ENCODE data around the gene PRAC2.
A peak's percentile ranks its signal among the peaks of the same experiment; 100 is the strongest.

Gene PRAC2

GRCh38 chr17:48720266-48721008 lies 2.5 kb upstream of the PRAC2 start:
- no peak for DNase-seq

GRCh38 chr17:48721009-48721402 lies 2.0 kb upstream of the PRAC2 start:
- no peak for DNase-seq

- DNase-seq: no peak
Measured at GRCh38 chr17:48722201-48722907, 631 bp upstream of the PRAC2 start, which contains the start of gene PRAC1. Gene PRAC1 (minus strand): TSS chr17:48722518. CDS start chr17:48722392, 126 bp downstream.

GRCh38 chr17:48723423-48724250 lies 652 bp downstream of the PRAC2 start:
- peak; percentile 39 for DNase-seq

GRCh38 chr17:48724251-48725003 lies 1.4 kb downstream of the PRAC2 start:
- DNase-seq: peak; percentile 91

GRCh38 chr17:48725004-48725287 lies 2.0 kb downstream of the PRAC2 start:
- DNase-seq: no peak

- DNase-seq: no peak
Measured at GRCh38 chr17:48725288-48726064, 2.5 kb downstream of the PRAC2 start.

GRCh38 chr17:48726114-48726915 lies 3.3 kb downstream of the PRAC2 start:
- DNase-seq: no peak

GRCh38 chr17:48726916-48727286 lies 3.9 kb downstream of the PRAC2 start:
- peak; percentile 9 for DNase-seq

- no peak for DNase-seq
Measured at GRCh38 chr17:48727415-48728175, 4.6 kb downstream of the PRAC2 start.

GRCh38 chr17:48728232-48729231 lies 5.5 kb downstream of the PRAC2 start, which contains the start of gene HOXB13:
Gene HOXB13 (minus strand): TSS chr17:48728750. CDS start chr17:48728593, 157 bp downstream.
- peak; percentile 70 for DNase-seq

GRCh38 chr17:48729335-48730239 lies 6.6 kb downstream of the PRAC2 start:
- DNase-seq: no peak

- DNase-seq: no peak
Measured at GRCh38 chr17:48730240-48730550, 7.2 kb downstream of the PRAC2 start.

- DNase-seq: no peak
Measured at GRCh38 chr17:48731355-48731754, 8.4 kb downstream of the PRAC2 start.

GRCh38 chr17:48732688-48733629 lies 10.0 kb downstream of the PRAC2 start:
- DNase-seq: no peak

GRCh38 chr17:48733632-48734328 lies 10.8 kb downstream of the PRAC2 start:
- no peak for DNase-seq

All from stimulated activated CD4-positive, alpha-beta T cell treated with anti-CD3 and anti-CD28 coated beads, Interleukin-15, amount 100 ng/mL, for 24 hours (primary cell).